ENCODE data around the gene EPB41L4A. TPM values are rescaled to one million over a fixed set of nuclear protein-coding genes. Genes with fewer than 3 reads are reported as not detected.

Gene EPB41L4A
- total RNA-seq, 1 donor from 2014 or later = 2.7 TPM

DNA sequence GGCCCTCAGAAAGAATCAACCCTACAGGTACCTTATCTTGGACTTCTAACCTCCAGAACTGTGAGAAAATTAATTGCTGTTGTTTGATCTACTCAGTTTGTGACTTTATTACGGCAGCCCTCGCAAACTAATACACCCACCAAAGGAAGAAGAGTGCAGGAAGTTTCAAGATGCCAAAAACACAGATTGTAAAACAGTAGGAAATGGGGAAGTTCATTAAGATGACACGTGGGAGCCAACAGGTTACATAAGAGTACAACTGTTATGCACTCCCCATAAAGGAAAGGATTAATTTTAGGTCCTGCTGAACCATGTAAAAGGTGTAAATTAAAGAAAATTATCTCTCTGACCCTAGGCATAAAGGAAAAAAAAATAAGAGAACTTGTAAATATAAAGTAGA, 294.3 kb downstream of the EPB41L4A start:
- Mint-ChIP-seq H3K27ac (ENCODE audit: unreplicated experiment) (no peak overlapping the region), H3K36me3 (ENCODE audit: unreplicated experiment) (no peaks in the 10 kb centered on the region), H3K4me1 (ENCODE audit: unreplicated experiment) (peaks cover 3% of the 10 kb centered on the region), H3K27me3 (ENCODE audit: unreplicated experiment) (no peaks in the 10 kb centered on the region), H3K9me3 (ENCODE audit: unreplicated experiment) (peaks cover 13% of the 10 kb centered on the region), H3K4me3 (ENCODE audit: unreplicated experiment) (no peak overlapping the region)
- DNase-seq (ENCODE audit: extremely low spot score, unreplicated experiment) = no peak
- TF ChIP-seq, protein P1, sequence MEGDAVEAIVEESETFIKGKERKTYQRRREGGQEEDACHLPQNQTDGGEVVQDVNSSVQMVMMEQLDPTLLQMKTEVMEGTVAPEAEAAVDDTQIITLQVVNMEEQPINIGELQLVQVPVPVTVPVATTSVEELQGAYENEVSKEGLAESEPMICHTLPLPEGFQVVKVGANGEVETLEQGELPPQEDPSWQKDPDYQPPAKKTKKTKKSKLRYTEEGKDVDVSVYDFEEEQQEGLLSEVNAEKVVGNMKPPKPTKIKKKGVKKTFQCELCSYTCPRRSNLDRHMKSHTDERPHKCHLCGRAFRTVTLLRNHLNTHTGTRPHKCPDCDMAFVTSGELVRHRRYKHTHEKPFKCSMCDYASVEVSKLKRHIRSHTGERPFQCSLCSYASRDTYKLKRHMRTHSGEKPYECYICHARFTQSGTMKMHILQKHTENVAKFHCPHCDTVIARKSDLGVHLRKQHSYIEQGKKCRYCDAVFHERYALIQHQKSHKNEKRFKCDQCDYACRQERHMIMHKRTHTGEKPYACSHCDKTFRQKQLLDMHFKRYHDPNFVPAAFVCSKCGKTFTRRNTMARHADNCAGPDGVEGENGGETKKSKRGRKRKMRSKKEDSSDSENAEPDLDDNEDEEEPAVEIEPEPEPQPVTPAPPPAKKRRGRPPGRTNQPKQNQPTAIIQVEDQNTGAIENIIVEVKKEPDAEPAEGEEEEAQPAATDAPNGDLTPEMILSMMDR (IDR thresholded peaks at IDR 0.05) = no peak

DNA sequence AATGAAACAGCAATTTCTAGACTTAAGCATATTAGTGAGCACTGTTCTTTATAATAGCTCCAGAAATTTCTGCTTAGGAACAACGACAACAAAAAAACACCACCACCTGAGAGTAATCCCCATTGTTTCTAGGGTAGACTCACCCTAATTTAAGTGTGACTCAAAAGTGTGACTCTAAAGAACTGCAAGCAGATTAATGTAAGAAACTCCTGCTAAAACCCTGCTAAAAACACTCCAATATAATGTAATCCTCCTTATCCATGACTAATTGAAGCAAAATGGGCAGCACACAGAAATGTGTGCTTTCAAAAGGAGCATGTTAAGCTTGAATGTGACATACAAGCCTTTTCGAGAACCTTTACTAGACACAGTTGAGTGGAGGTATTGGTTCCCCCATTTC, 296.0 kb downstream of the EPB41L4A start:
- Mint-ChIP-seq H3K9me3 (ENCODE audit: unreplicated experiment) (peaks cover 13% of the 10 kb centered on the region), H3K4me1 (ENCODE audit: unreplicated experiment) (peaks cover 3% of the 10 kb centered on the region), H3K27ac (ENCODE audit: unreplicated experiment) (no peak overlapping the region), H3K36me3 (ENCODE audit: unreplicated experiment) (no peaks in the 10 kb centered on the region), H3K4me3 (ENCODE audit: unreplicated experiment) (no peak overlapping the region), H3K27me3 (ENCODE audit: unreplicated experiment) (no peaks in the 10 kb centered on the region)
- DNase-seq (ENCODE audit: extremely low spot score, unreplicated experiment) = no peak
- TF ChIP-seq, protein P1 (IDR thresholded peaks at IDR 0.05) = no peak

DNA sequence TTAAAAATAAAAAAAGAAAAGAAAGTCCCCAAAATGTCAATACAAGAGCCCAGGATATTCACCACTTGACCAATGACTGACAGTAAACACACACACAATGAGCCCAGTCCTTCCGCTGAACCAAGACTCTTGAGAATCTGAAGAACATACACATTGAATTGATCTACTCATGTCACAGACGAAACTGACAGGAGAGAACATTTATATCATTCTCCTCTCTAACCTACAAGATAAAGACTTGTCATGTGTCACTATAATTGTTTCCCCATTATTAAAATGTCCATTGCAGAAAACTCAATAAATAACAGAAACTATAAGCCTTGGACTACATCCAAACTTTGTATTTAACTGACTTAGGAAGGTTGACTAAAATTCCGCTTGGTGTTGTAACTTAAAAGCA, 296.7 kb downstream of the EPB41L4A start:
- Mint-ChIP-seq H3K4me1 (ENCODE audit: unreplicated experiment) (peaks cover 3% of the 10 kb centered on the region), H3K9me3 (ENCODE audit: unreplicated experiment) (peaks cover 13% of the 10 kb centered on the region), H3K36me3 (ENCODE audit: unreplicated experiment) (no peaks in the 10 kb centered on the region), H3K4me3 (ENCODE audit: unreplicated experiment) (no peak overlapping the region), H3K27me3 (ENCODE audit: unreplicated experiment) (no peaks in the 10 kb centered on the region), H3K27ac (ENCODE audit: unreplicated experiment) (no peak overlapping the region)
- no peak for DNase-seq (ENCODE audit: extremely low spot score, unreplicated experiment)
- TF ChIP-seq, protein P1 (IDR thresholded peaks at IDR 0.05) = no peak

DNA sequence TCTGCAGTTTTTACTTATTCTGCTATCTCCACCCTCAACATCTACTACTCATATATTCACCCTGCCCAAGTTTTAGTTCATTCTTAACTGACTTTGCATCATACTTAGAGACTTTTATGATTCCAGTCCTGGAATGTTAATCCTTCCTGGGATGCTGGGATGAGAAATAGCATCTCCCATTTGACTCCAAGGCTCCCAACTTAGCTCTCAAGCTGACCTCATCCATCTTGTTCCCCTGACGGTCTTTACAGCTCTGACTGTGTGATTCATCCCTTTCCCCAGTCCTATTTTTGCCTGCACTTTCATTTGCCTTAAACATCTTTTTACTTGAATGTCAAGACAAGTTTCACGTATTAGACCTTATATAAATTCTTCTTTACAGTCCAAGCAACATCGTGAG, 297.8 kb downstream of the EPB41L4A start:
- Mint-ChIP-seq H3K27ac (ENCODE audit: unreplicated experiment) (no peak overlapping the region), H3K4me3 (ENCODE audit: unreplicated experiment) (no peak overlapping the region), H3K27me3 (ENCODE audit: unreplicated experiment) (no peaks in the 10 kb centered on the region), H3K4me1 (ENCODE audit: unreplicated experiment) (peaks cover 3% of the 10 kb centered on the region), H3K36me3 (ENCODE audit: unreplicated experiment) (no peaks in the 10 kb centered on the region), H3K9me3 (ENCODE audit: unreplicated experiment) (peaks cover 13% of the 10 kb centered on the region)
- no peak for DNase-seq (ENCODE audit: extremely low spot score, unreplicated experiment)
- TF ChIP-seq, protein P1 (IDR thresholded peaks at IDR 0.05) = no peak

DNA sequence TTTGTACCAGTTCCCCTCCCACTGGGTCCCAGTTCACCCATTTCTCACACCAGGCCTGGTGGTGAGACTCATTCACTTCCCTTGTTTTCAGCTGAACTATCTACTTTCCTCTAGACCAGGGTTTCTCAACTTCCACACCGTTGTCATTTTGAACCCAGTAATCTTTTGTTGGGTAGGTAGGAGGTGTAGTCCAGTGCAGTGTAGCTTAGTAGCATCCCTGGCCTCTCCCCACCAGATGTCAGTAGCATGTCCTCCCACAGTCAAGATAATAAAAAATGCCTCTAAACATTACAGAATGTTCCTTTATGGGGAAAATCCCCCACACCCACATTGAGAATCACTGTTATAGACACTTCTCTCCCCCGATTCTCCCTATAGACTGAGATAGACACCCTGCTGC, 299.1 kb downstream of the EPB41L4A start:
- no peak for DNase-seq (ENCODE audit: extremely low spot score, unreplicated experiment)
- Mint-ChIP-seq H3K4me1 (ENCODE audit: unreplicated experiment) (no peaks in the 10 kb centered on the region), H3K4me3 (ENCODE audit: unreplicated experiment) (no peak overlapping the region), H3K9me3 (ENCODE audit: unreplicated experiment) (peaks cover 13% of the 10 kb centered on the region), H3K36me3 (ENCODE audit: unreplicated experiment) (no peaks in the 10 kb centered on the region), H3K27ac (ENCODE audit: unreplicated experiment) (no peak overlapping the region), H3K27me3 (ENCODE audit: unreplicated experiment) (no peaks in the 10 kb centered on the region)
- TF ChIP-seq, protein P1 (IDR thresholded peaks at IDR 0.05) = no peak

All from osteocyte (in vitro differentiated cells).